GM12878 (cell line): ENCODE measurements around the gene INO80C. TPM values are rescaled to one million over a fixed set of nuclear protein-coding genes. Genes with fewer than 3 reads are reported as not detected.

Experiments used
- ATAC-seq: fragments of 200-7000 bp; cut with Tn5 transposase; 3 replicates; pipeline ENCODE4 v1.9.1; 2020; ENCODE audit warnings: mild to moderate bottlenecking, moderate library complexity
- BruUV-seq: library from RNA; stranded (reverse); fragments of 400-500 nt; replicated peaks from 2 replicates; lab custom pipeline; 2021; lab: Mats Ljungman, UMichigan
- CTCF ChIA-PET: fragments of 300-600 bp; sonication (Branson Sonifier 250); formaldehyde crosslinking; extraction: SDS; loops from one replicate; lab custom pipeline; 2021; ENCODE audit warnings: inconsistent platforms; lab: Yijun Ruan, JAX
- POLR2A ChIA-PET: fragments of 350-600 bp; formaldehyde crosslinking; extraction: SDS; loops from one replicate; lab custom pipeline; 2021; ENCODE audit warnings: inconsistent platforms; lab: Charles Lee
- RAD21 ChIA-PET: fragments of 300-600 bp; sonication (Branson Sonifier 250); formaldehyde crosslinking; loops from one replicate; lab custom pipeline; 2023; ENCODE audit warnings: antibody characterized with exemption; ENCODE audit not compliant: unreplicated experiment; lab: Charles Lee
- SMC1A ChIA-PET: fragments of 300-600 bp; sonication (Branson Sonifier 250); formaldehyde crosslinking; loops from one replicate; lab custom pipeline; 2023; ENCODE audit not compliant: unreplicated experiment, uncharacterized antibody; lab: Charles Lee
- DNase-seq: peaks from one replicate; pipeline ENCODE4 v3.0.0-alpha.2; 2011; ENCODE audit warnings: low read depth, low spot score
- FAIRE-seq: peaks from 3 replicates; lab custom pipeline; 2011; peaks lifted over from hg19 to GRCh38; lab: Jason Lieb, UNC
- H2AFZ ChIP-seq: 2 replicates; pipeline ENCODE4 v1.6.0; 2011; ENCODE audit warnings: low read depth, low read length, control low read depth; ENCODE audit not compliant: control insufficient read depth
- H3K27ac ChIP-seq: 2 replicates; pipeline ENCODE4 v1.5.1; 2011; ENCODE audit warnings: control low read depth; ENCODE audit not compliant: control insufficient read depth, insufficient read depth
- H3K27me3 ChIP-seq, 2 experiments: replicated peaks in 1 of 2; 2 replicates each; pipeline versions ENCODE4 v1.6.0 to v1.6.1; 2011; ENCODE audit warnings: low read length in 1 of 2; ENCODE audit not compliant: control insufficient read depth in 2 of 2, insufficient read depth in 2 of 2
- H3K36me3 ChIP-seq, 2 experiments: 2 replicates each; pipeline ENCODE4 v1.5.1; 2011; ENCODE audit warnings: low read length in 1 of 2; ENCODE audit not compliant: control insufficient read depth in 2 of 2, insufficient read depth in 2 of 2
- H3K4me1 ChIP-seq: 2 replicates; pipeline ENCODE4 v1.6.1; 2011; ENCODE audit warnings: mild to moderate bottlenecking, low read length, moderate library complexity, mixed read lengths; ENCODE audit not compliant: control insufficient read depth, insufficient read depth
- H3K4me2 ChIP-seq: 2 replicates; pipeline ENCODE4 v1.6.0; 2011; ENCODE audit warnings: control low read depth; ENCODE audit not compliant: control insufficient read depth, insufficient read depth
- H3K4me3 ChIP-seq: fragments of 200-600 bp; sonication (generic); 2 replicates; pipeline ENCODE4 v1.5.1; 2016
- H3K79me2 ChIP-seq: 2 replicates; pipeline ENCODE4 v1.6.0; 2011; ENCODE audit warnings: low read length; ENCODE audit not compliant: control insufficient read depth, insufficient read depth
- H3K9ac ChIP-seq: 2 replicates; pipeline ENCODE4 v1.8.0; 2011; ENCODE audit warnings: low read length, control low read depth, mixed read lengths; ENCODE audit not compliant: control insufficient read depth, insufficient read depth
- H3K9me3 ChIP-seq: replicated peaks from 3 replicates; pipeline ENCODE4 v1.5.1; 2011; ENCODE audit warnings: mild to moderate bottlenecking, low read length; ENCODE audit not compliant: control insufficient read depth, insufficient read depth
- H4K20me1 ChIP-seq: 2 replicates; pipeline ENCODE4 v1.6.0; 2011; ENCODE audit not compliant: control insufficient read depth, insufficient read depth
- BHLHE40 ChIP-seq, 2 experiments: fragments of 450-650 bp in 1 of 2; IDR thresholded peaks; 2 replicates each; pipeline ENCODE4 v1.6.1; 2011 to 2017; ENCODE audit warnings: low read depth in 2 of 2, borderline replicate concordance in 1 of 2, improper control_type of control experiment in 1 of 2, low read length in 1 of 2, mild to moderate bottlenecking in 1 of 2
- FOS ChIP-seq: IDR thresholded peaks from 3 replicates; pipeline ENCODE4 v1.6.1; 2011; ENCODE audit warnings: borderline replicate concordance; ENCODE audit not compliant: insufficient read length; ENCODE audit errors: extremely low read depth
- HDAC2 ChIP-seq: fragments of 200-600 bp; sonication (generic); IDR thresholded peaks from 2 replicates; pipeline ENCODE4 v1.6.1; 2017
- IRF5 ChIP-seq: fragments of 450-650 bp; IDR thresholded peaks from 2 replicates; pipeline ENCODE4 v1.6.1; 2017; ENCODE audit warnings: borderline replicate concordance
- MEF2A ChIP-seq: IDR thresholded peaks from 2 replicates; pipeline ENCODE4 v1.6.1; 2011; ENCODE audit warnings: low read depth, mild to moderate bottlenecking, low read length, moderate library complexity; ENCODE audit not compliant: insufficient read depth
- MEF2B ChIP-seq: fragments of 450-650 bp; IDR thresholded peaks from 2 replicates; pipeline ENCODE4 v1.6.1; 2018; ENCODE audit warnings: mild to moderate bottlenecking, moderate library complexity; ENCODE audit not compliant: partially characterized antibody, poor library complexity, severe bottlenecking
- MTA2 ChIP-seq: fragments of 450-650 bp; IDR thresholded peaks from 2 replicates; pipeline ENCODE4 v1.6.1; 2016; ENCODE audit warnings: low read depth, mild to moderate bottlenecking, moderate library complexity
- NFYB ChIP-seq: IDR thresholded peaks from 2 replicates; pipeline ENCODE4 v1.6.1; 2011; ENCODE audit warnings: low read depth, mild to moderate bottlenecking, low read length, improper control_type of control experiment, moderate library complexity; ENCODE audit not compliant: insufficient read depth
- POU2F2 ChIP-seq: IDR thresholded peaks from 3 replicates; pipeline ENCODE4 v1.6.1; 2011; ENCODE audit warnings: low read depth, mild to moderate bottlenecking, low read length, borderline replicate concordance
- SP1 ChIP-seq: IDR thresholded peaks from one replicate; pipeline ENCODE4 v1.6.1; 2011; ENCODE audit warnings: low read depth, low read length
- YY1 ChIP-seq: IDR thresholded peaks from 2 replicates; pipeline ENCODE4 v1.6.1; 2011; ENCODE audit warnings: low read depth, mild to moderate bottlenecking, low read length
- ZNF687 ChIP-seq: fragments of 450-650 bp; IDR thresholded peaks from 2 replicates; pipeline ENCODE4 v1.6.1; 2017; ENCODE audit warnings: mild to moderate bottlenecking, moderate library complexity
- in situ Hi-C: fragments of 300-500 bp; cut with MboI; formaldehyde crosslinking; loops from 9 replicates; pipeline ENCODE4 v1.14.3; 2018; ENCODE audit warnings: mixed read lengths
- intact Hi-C: fragments of 100-400 bp; cut with micrococcal nuclease; formaldehyde crosslinking; loops from one replicate; pipeline ENCODE4 v1.14.2; 2022; ENCODE audit not compliant: unreplicated experiment
- polyA plus RNA-seq, 11 experiments: library from polyadenylated mRNA; depleted of rRNA in 4 of 11; unstranded in 6 of 11; stranded (reverse) in 5 of 11; fragments of >200 nt; fragmentation: Nextera tagmentation in 4 of 11; fragmentation: Illumina TruSeq in 1 of 11; extraction: Ambion mirVana in 4 of 11; extraction: Trizol in 1 of 11; gene quantifications; 1 replicate in 1 of 11; 2 replicates in 10 of 11; pipeline versions ENCODE4 v1.2.1 to v1.2.3, GENCODE V29; 2011 to 2016; ENCODE audit warnings: inconsistent platforms in 2 of 11, missing spikeins in 2 of 11, low read depth in 1 of 11
- total RNA-seq, 4 experiments: library from RNA; depleted of rRNA in 3 of 4; stranded (reverse); fragments of >200 nt in 3 of 4; fragmentation: Illumina TruSeq in 1 of 4; extraction: Trizol in 1 of 4; gene quantifications; 2 replicates each; pipeline versions ENCODE4 v1.2.1 to v1.2.3, GENCODE V29; 2013 to 2021
- TF ChIP-seq, protein P1 (sequence below): IDR thresholded peaks from 2 replicates; pipeline ENCODE4 v1.6.1; 2012; ENCODE audit warnings: low read length, inconsistent platforms
- TF ChIP-seq, protein P2 (sequence below): IDR thresholded peaks from 2 replicates; pipeline ENCODE4 v1.6.1; 2012; ENCODE audit warnings: mild to moderate bottlenecking, low read depth, low read length

INO80C gene
- total and polyA plus RNA-seq, 10 of the 15 experiments (the other 5 are each of a cell fraction or from before 2014, with no cell fraction given), result 9.9 to 43.2 (median 30.1) TPM

GRCh38 chr18:35477974-35478373, 19.8 kb downstream of the INO80C start:
- POLR2A ChIA-PET, result interaction anchor here (0.6 to 8.2 kb wide), 6 partner anchors 12 to 64 kb away, joined by 3 to 106 read pairs (median 6); partner anchors contain the start of gene INO80C
- no peak for FAIRE-seq
- H3K79me2 ChIP-seq, result no peaks in the 10 kb centered on the region
- TF ChIP-seq HDAC2 (no peak), MEF2B (no peak), NFYB (no peak), MEF2A (no peak), IRF5 (no peak), YY1 (no peak), BHLHE40 (IDR thresholded peaks at IDR 0.05; ENCODE audit: borderline replicate concordance in 1 of 2, low read depth in 2 of 2, low read length in 1 of 2) (no peak), SP1 (no peak), POU2F2 (no peak), ZNF687 (no peak), MTA2 (no peak), FOS (no peak)
- TF ChIP-seq, protein P1, sequence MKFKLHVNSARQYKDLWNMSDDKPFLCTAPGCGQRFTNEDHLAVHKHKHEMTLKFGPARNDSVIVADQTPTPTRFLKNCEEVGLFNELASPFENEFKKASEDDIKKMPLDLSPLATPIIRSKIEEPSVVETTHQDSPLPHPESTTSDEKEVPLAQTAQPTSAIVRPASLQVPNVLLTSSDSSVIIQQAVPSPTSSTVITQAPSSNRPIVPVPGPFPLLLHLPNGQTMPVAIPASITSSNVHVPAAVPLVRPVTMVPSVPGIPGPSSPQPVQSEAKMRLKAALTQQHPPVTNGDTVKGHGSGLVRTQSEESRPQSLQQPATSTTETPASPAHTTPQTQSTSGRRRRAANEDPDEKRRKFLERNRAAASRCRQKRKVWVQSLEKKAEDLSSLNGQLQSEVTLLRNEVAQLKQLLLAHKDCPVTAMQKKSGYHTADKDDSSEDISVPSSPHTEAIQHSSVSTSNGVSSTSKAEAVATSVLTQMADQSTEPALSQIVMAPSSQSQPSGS, result no peak
- TF ChIP-seq, protein P2, sequence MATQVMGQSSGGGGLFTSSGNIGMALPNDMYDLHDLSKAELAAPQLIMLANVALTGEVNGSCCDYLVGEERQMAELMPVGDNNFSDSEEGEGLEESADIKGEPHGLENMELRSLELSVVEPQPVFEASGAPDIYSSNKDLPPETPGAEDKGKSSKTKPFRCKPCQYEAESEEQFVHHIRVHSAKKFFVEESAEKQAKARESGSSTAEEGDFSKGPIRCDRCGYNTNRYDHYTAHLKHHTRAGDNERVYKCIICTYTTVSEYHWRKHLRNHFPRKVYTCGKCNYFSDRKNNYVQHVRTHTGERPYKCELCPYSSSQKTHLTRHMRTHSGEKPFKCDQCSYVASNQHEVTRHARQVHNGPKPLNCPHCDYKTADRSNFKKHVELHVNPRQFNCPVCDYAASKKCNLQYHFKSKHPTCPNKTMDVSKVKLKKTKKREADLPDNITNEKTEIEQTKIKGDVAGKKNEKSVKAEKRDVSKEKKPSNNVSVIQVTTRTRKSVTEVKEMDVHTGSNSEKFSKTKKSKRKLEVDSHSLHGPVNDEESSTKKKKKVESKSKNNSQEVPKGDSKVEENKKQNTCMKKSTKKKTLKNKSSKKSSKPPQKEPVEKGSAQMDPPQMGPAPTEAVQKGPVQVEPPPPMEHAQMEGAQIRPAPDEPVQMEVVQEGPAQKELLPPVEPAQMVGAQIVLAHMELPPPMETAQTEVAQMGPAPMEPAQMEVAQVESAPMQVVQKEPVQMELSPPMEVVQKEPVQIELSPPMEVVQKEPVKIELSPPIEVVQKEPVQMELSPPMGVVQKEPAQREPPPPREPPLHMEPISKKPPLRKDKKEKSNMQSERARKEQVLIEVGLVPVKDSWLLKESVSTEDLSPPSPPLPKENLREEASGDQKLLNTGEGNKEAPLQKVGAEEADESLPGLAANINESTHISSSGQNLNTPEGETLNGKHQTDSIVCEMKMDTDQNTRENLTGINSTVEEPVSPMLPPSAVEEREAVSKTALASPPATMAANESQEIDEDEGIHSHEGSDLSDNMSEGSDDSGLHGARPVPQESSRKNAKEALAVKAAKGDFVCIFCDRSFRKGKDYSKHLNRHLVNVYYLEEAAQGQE, result no peak

More at GRCh38 chr18:35477974-35478373, 19.8 kb downstream of the INO80C start:
- Histone ChIP-seq H3K27me3 (no peaks in the 10 kb centered on the region), H3K9me3 (no peaks in the 10 kb centered on the region), H3K27ac (no peak overlapping the region), H3K9ac (no peak overlapping the region), H3K4me2 (no peak overlapping the region), H3K4me1 (no peaks in the 10 kb centered on the region), H3K36me3 (no peaks in the 10 kb centered on the region; a peak in 2 of 4 replicates), H3K4me3 (no peak overlapping the region), H4K20me1 (no peaks in the 10 kb centered on the region), H2AFZ (no peak overlapping the region)
- in situ Hi-C loops, result no loop called here
- RAD21 ChIA-PET, result interaction anchor here (0.8 to 4.9 kb wide), 20 partner anchors 8 to 358 kb away, joined by 3 to 57 read pairs (median 6); partner anchors contain the start of gene INO80C
- no TSS peak for BruUV-seq
- SMC1A ChIA-PET, result interaction anchor here (0.7 to 8.1 kb wide), 17 partner anchors 9 to 601 kb away, joined by 3 to 122 read pairs (median 6); partner anchors contain the start of genes GALNT1 and INO80C
- CTCF ChIA-PET, result interaction anchor here (1.2 to 3.7 kb wide), 10 partner anchors 8 to 70 kb away, joined by 3 to 13 read pairs (median 6); no protein-coding TSS in a partner anchor
- DNase-seq (no peak), ATAC-seq (peak; percentile 46; the same call in 2 of the 3 replicates)
- intact Hi-C loops, result no loop called here
